Left kidney (tissue), 8 donors: ENCODE results near the gene TRIM25. TPM values are rescaled to one million over a fixed set of nuclear protein-coding genes. Genes with fewer than 3 reads are reported as not detected.
A peak's percentile ranks its signal among the peaks of the same experiment; 100 is the strongest.
"Not testable (repeated sequence)": the region's sequence is repeated elsewhere in the genome, so short reads cannot be mapped to it uniquely, and the experiment has no call there.

Experiments
- DNase-seq: peaks from one replicate; pipeline ENCODE4 v3.0.0-alpha.2; 2013
- long read RNA-seq, 8 donors: transcript quantifications; one replicate each; lab custom pipeline, GENCODE V29; 2026
- polyA plus RNA-seq: library from polyadenylated mRNA; unstranded; fragments of 120-200 nt; gene quantifications from one replicate; pipeline ENCODE4 v1.2.1, GENCODE V29; 2013; ENCODE audit not compliant: insufficient read length

The TRIM25 gene, protein sequence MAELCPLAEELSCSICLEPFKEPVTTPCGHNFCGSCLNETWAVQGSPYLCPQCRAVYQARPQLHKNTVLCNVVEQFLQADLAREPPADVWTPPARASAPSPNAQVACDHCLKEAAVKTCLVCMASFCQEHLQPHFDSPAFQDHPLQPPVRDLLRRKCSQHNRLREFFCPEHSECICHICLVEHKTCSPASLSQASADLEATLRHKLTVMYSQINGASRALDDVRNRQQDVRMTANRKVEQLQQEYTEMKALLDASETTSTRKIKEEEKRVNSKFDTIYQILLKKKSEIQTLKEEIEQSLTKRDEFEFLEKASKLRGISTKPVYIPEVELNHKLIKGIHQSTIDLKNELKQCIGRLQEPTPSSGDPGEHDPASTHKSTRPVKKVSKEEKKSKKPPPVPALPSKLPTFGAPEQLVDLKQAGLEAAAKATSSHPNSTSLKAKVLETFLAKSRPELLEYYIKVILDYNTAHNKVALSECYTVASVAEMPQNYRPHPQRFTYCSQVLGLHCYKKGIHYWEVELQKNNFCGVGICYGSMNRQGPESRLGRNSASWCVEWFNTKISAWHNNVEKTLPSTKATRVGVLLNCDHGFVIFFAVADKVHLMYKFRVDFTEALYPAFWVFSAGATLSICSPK
- 41.6 TPM for polyA plus RNA-seq
- long read RNA-seq, donor 1, full-length matches to known transcripts = 2 of 2 reads
- long read RNA-seq, donor 1, partial matches to known transcripts = 0 of 2 reads
- long read RNA-seq, donor 1, other reads (novel, unspliced or antisense) = 0 of 2 reads
- long read RNA-seq, donor 2, full-length matches to known transcripts = 3 of 3 reads
- long read RNA-seq, donor 2, partial matches to known transcripts = 0 of 3 reads
- long read RNA-seq, donor 2, other reads (novel, unspliced or antisense) = 0 of 3 reads
- long read RNA-seq, donor 3, full-length matches to known transcripts = 1 of 1 reads
- long read RNA-seq, donor 3, partial matches to known transcripts = 0 of 1 reads
- long read RNA-seq, donor 3, other reads (novel, unspliced or antisense) = 0 of 1 reads
- long read RNA-seq, donor 4 = 0 reads
- long read RNA-seq, donor 5, full-length matches to known transcripts = 4 of 4 reads
- long read RNA-seq, donor 5, partial matches to known transcripts = 0 of 4 reads
- long read RNA-seq, donor 5, other reads (novel, unspliced or antisense) = 0 of 4 reads
- long read RNA-seq, donor 6, full-length matches to known transcripts = 1 of 1 reads
- long read RNA-seq, donor 6, partial matches to known transcripts = 0 of 1 reads
- long read RNA-seq, donor 6, other reads (novel, unspliced or antisense) = 0 of 1 reads
- long read RNA-seq, donor 7, partial matches to known transcripts = 0 of 2 reads
- long read RNA-seq, donor 7, other reads (novel, unspliced or antisense) = 0 of 2 reads
- long read RNA-seq, donor 8, full-length matches to known transcripts = 2 of 98 reads
- long read RNA-seq, donor 8, partial matches to known transcripts = 76 of 98 reads
- long read RNA-seq, donor 8, other reads (novel, unspliced or antisense) = 20 of 98 reads

DNA sequence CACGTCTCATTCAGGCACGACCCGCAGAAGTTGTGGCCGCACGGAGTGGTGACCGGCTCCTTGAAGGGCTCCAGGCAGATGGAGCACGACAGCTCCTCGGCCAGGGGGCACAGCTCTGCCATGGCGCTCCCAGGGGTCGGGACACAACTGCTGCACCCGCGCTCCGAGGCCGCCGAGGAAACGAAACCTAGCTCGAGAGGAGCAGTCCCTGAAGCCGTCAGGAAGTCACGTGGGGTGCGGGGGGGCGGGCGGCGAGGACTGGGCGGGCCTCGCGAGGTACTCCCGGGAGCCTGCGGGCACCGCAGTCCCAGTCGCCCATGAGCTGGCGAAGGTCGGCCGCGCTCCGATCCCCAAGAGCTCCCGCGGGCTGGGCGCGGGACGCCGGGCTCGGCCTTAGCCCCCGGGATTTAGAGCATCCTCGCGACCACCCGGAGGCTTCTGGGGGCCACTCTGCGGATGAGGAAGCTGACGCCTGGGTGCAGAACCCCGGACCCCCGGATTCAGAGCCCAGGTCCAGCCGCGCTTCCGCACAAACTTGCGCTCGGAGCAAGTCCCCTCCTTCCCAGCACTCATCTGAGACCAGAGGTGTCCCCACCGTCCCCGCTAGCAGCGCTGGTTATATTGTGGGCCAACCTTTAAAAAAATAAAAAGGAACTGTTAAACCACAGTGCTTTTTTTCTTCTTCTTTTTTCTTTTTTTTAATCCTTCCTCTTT, at the start of gene TRIM25:
TSS of gene TRIM25 (minus strand) at position 183 of the 714 bp plus-strand sequence. CDS start at position 122, 61 bp downstream.
- peak; percentile 82 for DNase-seq

DNA sequence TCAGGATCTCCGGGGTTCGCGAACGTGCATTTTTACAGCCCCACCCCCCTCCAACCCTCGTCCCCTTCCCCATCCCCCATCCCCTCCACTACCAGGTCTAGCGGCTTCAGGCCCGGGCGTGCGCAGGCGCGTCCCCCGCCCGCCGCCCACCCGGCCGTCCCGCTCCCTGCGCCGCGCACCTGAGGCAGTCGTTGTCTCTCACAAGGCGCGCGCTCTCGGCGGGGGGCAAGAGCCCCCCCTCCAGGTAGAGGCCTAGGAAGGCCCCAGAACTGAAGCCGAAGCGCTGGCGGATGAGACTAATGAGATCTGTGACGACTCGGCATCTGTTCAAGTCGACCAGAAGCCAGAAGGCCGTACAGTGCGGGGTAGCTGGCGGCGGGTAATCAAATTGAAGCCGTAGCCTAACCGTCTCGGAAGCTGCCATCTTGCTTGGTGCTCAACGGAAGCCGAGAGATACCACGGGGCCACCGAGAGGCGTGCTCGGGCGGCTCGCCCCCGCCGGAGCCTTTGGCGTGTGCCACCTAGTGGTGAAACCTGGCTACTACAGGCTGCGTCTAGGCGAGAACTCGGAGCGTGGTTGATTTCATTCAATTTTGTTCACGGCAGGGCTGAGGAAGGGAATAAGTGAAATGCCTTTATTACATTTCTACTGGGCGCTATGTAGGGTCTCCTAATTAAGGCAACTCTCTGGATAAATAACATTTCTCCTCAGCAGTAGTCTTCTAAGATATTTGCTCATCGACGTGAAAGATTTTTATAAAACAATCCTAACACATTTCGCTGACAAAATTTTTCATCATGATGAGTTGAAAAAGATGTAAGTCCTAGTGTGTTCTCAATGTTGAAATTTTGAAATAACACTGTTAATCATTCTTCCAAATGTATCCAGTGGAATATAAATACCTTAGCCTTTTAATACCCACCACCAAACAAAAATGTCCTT, 47.0 kb upstream of the TRIM25 start, which contains the start of gene COIL:
TSS of gene COIL (minus strand) at position 455 of the 943 bp plus-strand sequence. CDS start at position 424, 31 bp downstream.
- peak; percentile 92 for DNase-seq

DNA sequence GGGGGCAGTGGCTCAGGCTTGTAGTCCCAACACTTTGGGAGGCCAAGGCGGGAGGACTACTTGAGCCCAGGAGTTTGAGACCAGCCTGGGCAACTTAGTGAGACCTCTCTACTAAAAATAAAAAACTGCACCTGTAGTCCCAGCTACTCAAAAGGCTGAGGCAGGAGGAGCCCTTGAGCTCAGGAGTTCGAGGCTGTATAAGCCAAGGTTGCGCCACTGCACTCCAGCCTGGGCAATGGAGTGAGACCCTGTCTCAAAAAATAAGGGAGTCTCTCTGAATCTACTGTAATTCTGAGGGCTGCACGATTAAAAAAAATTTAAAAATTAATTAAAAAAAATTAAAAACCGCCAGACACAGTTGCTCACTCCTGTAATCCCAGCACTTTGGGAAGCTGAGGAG, 43.1 kb upstream of the TRIM25 start:
- no peak for DNase-seq

DNA sequence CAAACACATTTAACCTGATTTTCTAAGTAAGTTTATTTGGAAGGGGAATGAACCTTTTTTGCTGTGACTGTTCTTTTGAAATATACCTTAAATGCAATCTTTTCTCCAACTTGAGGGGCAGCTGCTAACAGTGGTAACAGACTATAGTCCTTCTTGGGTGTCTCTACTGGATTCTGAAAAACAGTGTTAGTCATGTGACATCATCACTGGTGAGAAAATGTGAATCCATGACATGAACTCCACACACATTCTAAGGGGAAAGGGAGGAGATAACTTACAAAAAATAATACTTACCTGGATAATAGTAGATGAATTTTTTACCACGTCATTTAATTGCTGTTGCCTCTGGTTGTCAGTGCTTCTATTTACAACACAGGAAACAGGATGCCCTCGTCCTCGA, 35.7 kb upstream of the TRIM25 start:
- DNase-seq = no peak

DNA sequence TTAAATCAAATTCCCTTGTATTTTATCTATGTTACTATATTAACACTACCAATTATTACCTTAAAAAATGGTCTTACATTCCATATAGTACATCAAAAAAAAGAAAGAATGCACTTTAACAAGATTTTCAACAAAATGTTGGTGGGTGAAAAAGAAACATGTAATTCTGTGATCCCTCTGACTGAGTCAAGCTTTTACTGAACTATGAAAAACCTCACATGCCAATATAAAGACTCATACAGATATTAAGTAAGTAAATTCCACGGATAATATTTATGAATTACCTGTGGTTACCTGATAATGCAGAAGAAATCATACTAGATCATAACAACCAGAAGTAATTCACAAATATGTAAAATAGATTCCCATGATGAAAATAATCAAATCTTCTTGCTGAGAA, 34.6 kb upstream of the TRIM25 start:
- DNase-seq = no peak

DNA sequence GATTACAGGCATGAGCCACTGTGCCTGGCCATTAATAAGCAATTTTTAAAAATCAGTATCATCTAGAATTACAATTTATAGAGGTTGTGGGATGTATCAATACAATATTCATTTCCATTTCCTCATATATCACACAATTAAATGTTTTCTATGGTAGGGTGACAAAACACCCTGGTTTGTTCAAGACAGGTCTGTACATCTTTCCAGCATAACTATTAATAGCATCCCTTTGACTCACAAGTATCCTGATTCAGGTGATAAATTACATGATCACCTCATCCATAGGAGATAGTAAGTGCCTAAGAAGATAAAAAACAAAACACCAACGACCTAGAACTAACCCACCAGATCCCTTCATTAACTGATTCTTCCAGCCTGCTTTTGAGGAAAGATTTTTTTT, 33.9 kb upstream of the TRIM25 start:
- DNase-seq = no peak

DNA sequence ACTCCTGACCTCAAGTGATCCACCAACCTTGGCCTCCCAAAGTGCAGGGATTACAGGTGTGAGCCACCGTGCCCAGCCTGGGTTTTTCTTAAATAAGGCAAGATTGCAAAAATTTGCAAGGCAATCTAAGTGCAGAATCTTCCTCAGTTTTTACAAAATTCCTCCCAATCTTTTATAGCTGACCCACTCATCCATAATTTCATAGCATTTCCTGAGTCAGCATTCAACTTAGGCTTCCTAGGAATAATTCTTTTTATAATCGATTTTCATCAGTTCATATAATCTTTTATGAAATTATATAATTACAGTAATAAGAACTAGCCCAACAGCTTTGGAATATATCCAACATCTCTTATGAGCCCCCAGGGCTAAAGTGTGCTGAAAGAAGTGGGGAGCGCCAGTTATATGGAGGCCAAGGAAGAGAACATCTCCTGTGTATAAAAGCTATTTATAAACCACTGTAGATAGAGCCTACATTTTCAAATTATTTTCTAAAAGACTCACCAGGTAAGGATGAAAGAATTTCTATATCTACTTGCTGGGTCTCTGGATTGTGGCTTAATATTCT, 32.2 kb upstream of the TRIM25 start:
- DNase-seq = no peak

DNA sequence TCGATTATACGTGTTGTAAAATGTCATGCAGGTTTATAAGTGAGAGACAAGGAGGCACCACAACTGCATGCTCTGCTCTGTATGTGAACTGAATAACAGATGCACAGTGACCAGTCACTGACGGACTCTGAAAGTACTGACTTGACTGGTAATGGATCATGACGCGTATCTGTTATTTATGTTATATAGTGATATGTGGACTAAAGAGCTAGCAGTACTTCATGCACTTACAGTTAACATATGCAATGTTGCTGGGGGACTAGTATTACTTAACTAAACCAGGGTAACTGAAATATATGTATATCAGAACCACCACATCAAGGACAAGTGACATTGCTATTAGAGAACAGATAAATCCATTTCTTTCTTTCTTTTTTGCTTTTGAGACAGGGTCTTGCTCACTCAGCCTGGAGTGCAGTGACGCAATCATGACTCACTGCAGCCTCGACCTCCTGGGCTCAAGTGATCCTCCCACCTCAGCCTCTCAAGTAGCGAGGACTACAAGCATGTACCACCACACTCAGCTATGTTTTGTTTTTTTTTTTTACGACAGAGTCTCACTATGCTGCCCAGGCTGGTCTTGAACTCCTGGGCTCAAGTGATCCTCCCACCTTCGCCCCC, 29.8 kb upstream of the TRIM25 start:
- no peak for DNase-seq

DNA sequence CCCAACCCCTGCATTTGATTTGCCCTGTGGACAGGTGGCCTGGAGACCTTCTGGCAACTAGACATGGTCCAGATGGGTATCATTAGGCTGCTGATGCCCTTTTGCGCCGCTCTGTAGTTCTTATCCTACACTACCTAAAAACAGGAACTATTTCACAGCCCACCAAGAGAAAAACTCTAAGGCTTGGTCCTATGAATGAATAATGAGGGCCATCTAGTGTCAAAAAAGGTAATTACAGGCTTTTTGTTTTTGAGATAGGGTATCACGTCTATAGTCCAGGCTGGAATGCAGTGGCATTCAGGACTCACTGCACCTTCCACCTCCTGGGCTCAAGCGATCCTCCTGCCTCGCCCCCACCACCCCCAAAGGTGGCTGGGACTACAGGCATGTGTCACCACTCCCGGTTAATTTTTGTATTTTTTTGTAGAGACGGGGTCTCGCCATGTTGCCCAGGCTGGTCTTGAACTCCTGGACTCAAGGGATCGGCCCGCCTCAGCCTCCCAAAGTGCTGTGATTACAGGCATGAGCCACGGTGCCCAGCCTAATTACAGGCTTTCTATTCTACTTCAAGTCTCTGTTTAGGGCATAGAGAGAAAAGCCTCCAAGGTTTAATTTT, 26.1 kb upstream of the TRIM25 start:
- peak; percentile 68 for DNase-seq

DNA sequence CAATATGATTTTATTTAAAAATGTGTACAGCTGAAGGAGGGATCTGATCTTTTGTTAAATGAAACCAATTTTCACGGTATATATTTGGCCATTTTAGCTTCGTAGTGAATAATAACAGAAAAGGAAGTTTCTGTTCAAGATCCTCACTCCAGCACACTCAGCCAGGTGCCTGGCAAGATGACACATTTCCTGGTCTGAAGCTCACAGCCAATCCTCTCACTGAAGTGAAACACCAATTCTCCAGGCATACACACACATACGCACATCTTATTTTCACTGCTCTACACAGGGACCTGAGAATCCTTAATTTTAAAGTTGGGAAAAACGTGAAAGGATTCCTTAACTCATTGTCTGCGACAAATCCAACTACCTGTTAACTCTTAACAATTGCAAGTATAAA, 24.4 kb upstream of the TRIM25 start:
- DNase-seq = not testable (repeated sequence)

DNA sequence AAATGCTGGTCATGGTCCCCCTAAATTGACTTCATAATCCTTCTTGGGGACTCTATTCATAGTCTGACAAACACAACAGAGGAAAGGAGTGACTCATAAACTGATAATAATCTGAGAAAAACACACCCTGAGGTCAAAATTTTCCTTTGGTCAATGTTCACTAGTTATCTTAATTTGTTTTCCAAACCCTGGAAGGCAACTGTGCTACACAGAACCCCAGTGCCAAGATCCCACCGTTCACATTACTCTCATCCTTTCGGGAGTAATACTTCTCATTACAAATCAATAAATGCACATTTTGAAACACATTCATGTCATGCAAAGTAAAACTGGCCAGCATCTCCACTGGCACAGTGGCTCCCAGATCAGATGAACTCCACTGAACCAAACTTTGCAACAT, 23.8 kb upstream of the TRIM25 start:
- DNase-seq = no peak

DNA sequence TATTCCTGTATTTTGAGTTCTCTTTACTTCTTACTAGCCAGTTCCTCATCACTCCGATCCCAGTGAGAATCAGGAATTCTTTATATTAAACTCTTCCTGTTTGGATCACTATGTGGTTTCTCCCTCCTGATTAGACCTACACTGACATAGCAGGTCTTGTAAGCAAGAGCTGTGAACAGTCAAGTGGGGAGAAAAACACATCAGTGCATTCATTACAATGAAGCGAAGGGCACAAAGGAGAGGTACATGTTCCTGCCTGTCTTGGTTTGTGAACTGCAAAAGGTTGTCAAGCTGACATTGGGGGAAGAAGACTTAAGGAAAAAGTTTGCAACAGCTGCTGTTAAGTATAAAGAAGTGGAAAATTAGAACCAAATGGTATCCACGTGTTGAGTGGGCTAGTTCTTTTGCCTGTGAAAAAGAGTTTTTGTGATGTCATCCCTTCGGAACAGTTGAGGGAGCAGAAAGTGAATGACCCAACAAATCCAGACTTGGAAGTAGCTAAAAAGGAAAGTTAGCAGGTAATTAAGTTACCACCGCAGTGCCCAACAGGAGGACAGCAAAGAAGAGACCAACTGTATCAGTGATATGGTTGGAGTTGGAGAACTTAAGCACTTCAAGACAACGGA, 23.0 kb upstream of the TRIM25 start:
- DNase-seq = no peak

DNA sequence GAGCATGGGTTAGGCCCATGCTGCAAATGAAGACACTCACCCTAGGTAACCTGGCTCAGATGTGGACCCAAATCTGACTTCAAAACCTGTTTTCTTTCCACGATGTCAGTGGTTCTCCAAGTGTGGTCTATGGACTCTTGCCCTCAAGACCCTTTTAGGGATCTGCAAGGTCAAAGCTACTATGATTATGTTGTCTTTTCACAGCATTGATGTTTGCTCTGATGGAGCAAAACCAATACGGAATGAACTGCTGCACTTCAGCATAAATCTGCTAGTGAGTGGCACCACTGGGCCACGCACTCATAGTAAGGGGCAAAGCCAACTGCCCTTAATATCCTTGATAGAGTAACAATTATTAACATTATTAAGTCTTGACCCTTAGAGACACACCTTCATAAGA, 21.6 kb upstream of the TRIM25 start:
- DNase-seq = no peak

DNA sequence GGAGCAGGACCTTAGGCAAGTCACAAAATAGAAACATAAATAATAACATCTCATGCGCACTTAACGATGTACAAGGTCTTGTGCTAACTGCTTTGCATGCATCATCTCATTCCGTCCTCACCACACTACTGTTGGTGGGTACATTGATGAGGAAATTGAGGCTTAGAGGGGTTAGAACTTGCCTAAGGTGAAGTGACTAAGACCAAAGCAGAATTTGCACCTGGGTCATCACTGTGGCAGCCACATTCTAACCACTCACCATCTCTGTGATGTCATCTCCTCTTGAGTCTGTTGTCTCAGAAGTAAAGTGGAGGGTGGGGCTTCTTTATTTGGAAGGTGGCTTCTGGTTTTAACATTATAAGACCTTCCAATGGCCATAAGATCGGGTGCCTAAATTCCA, 20.4 kb upstream of the TRIM25 start:
- DNase-seq = no peak

DNA sequence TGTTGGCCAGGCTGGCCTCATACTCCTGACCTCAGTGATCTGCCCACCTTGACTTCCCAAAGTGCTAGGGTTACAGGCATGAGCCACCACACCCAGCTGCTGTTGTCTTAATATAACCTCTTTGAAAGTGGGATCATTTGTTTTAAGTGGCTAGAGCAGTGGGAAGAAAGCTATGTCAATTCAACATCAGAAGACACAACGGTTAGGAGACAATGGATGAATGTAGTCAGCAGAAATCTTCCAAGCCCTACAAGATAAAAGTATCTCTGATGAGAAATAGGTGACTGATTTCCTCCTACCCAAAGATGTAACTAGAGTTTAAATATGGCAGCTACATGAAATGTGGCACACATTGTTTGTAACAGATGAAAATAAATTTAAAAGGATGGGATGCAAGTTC, 20.0 kb upstream of the TRIM25 start:
- DNase-seq = no peak

DNA sequence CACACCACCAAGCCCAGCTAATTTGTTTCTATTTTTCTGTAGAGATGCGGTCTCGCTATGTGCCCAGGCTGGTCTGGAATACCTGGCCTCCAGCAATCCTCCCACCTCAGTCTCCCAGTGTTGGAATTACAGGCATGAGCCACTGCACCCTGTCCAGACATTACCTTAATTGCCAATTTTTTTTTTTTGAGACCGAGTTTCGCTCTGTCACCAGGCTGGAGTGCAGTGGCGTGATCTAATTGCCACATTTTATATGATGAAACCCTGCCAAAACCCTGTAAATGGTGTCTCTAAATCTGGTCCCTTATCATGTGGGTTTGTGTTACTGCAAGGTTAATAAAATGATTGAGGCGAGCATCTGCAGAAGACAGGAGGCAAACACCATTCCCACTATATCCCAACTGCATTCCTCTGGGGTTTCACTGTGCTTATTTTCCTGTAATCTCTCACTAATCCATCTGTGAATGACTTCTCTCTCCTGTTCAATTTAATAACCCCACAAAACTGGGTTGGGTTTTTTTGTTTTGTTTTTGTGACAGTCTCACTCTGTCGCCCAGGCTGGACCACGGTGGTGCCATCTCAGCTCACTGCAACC, 19.4 kb upstream of the TRIM25 start:
- no peak for DNase-seq

DNA sequence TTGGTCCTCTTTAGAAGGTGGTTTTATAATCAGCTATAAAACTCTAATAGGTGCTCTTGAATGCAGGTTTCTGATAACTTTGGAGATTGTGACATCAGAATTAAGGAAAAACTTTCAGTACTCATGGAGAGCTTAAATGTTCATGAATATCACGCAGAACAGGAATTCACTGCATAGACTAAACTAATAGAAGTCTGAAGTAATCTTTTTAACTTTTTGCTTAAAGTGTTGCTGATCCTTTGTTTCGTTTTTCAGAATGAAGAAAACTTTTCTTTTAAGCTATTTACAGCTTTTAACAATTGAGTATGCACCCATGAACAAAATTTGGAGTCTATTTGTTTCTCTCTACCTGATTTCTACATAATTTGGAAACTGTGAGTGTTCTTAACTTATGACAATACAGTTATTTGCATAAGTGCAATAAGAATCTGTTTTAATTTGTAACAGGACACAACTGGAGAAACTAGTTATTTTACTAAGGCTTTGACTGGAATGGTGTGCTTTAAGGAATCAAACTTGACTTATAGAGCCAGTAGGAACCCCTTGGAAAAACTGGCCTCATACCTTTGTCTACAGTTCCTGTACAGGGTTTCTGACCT, 17.0 kb upstream of the TRIM25 start:
- DNase-seq = no peak
